ENCODE measurements around the gene LAMTOR4.
A peak's percentile ranks its signal among the peaks of the same experiment; 100 is the strongest.

Gene LAMTOR4

GRCh38 chr7:100185726-100186125 is 37.0 kb downstream of the LAMTOR4 start:
- H2BK12ac ChIP-seq (ENCODE audit: low read length in 2 of 2), result no peak overlapping the region
- H3K14ac ChIP-seq (ENCODE audit: low read length in 2 of 2), result no peak overlapping the region
- H2AK5ac ChIP-seq (ENCODE audit: low read length, severe bottlenecking), result no peak overlapping the region
- H3K4me1 ChIP-seq (ENCODE audit: control insufficient read depth, insufficient read depth, low read depth, low read length), result no peaks in the 10 kb centered on the region
- H3K18ac ChIP-seq (ENCODE audit: low read depth in 1 of 2, low read length in 2 of 2), result no peak overlapping the region
- no peaks in the 10 kb centered on the region for H3K36me3 ChIP-seq (ENCODE audit: control insufficient read depth in 1 of 2, insufficient read depth in 2 of 2, low read depth in 1 of 2, low read length in 2 of 2)
- 57% methylated on average over 2 of the region's 2 CpGs for WGBS
- no peak overlapping the region for H2BK120ac ChIP-seq (ENCODE audit: low read depth, low read length)
- no peak overlapping the region for H4K8ac ChIP-seq (ENCODE audit: low read length)
- H3K79me1 ChIP-seq (replicated peaks; ENCODE audit: low read length, poor library complexity, severe bottlenecking), result no peaks in the 10 kb centered on the region
- DNase-seq, result no peak
- H3K4me2 ChIP-seq (ENCODE audit: low read length, poor library complexity, severe bottlenecking), result no peak overlapping the region
- H2BK5ac ChIP-seq (ENCODE audit: low read depth, low read length, poor library complexity, severe bottlenecking), result no peak overlapping the region
- no peak overlapping the region for H4K91ac ChIP-seq (ENCODE audit: low read length)
- no peak overlapping the region for H3K27ac ChIP-seq (ENCODE audit: low read length, poor library complexity, severe bottlenecking)
- no peaks in the 10 kb centered on the region for H3K9me3 ChIP-seq (ENCODE audit: control insufficient read depth, low read length)
- peaks cover 0 to 6% of the 10 kb centered on the region in 2 experiments for H3K27me3 ChIP-seq (ENCODE audit: control insufficient read depth in 1 of 2, insufficient read depth in 1 of 2, low read length in 2 of 2)
- no peak overlapping the region for H3K23ac ChIP-seq (ENCODE audit: low read length in 2 of 2)
- H2AFZ ChIP-seq (ENCODE audit: low read depth, low read length), result no peak overlapping the region
- H3K9ac ChIP-seq (ENCODE audit: low read length), result no peak overlapping the region
- no peak overlapping the region for H3K4ac ChIP-seq (ENCODE audit: low read depth in 1 of 2, low read length in 2 of 2)
- H3K4me3 ChIP-seq (ENCODE audit: insufficient read depth in 1 of 2, low read depth in 1 of 2, low read length in 2 of 2), result no peak overlapping the region
- no peak overlapping the region for H2BK15ac ChIP-seq (ENCODE audit: low read depth, poor library complexity, severe bottlenecking)

DNA sequence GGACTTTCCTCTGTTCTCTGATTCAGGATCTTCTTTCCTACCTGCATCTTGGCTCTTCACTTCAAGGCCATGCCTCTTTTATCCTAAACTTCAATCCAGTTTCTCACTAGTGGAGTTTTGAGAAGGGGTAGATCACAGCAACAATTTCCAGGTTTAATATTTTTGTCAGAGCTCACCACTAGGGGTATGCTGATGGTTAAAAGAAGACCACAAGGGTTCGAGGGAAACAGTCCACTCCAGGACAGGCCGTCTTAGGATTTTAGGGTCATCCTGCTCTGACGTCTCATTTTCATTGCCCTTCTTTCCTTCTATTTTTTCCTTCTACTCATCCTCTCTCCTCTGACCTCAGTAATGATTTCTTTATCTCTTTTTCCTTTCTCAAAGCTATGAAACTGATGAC is 40.3 kb downstream of the LAMTOR4 start:
- H2BK5ac ChIP-seq (ENCODE audit: low read depth, low read length, poor library complexity, severe bottlenecking), result peak overlapping the region; percentile 57
- H3K27me3 ChIP-seq (ENCODE audit: control insufficient read depth in 1 of 2, insufficient read depth in 1 of 2, low read length in 2 of 2), result peaks cover 0 to 13% of the 10 kb centered on the region in 2 experiments
- H2BK15ac ChIP-seq (ENCODE audit: low read depth, poor library complexity, severe bottlenecking), result no peak overlapping the region

DNA sequence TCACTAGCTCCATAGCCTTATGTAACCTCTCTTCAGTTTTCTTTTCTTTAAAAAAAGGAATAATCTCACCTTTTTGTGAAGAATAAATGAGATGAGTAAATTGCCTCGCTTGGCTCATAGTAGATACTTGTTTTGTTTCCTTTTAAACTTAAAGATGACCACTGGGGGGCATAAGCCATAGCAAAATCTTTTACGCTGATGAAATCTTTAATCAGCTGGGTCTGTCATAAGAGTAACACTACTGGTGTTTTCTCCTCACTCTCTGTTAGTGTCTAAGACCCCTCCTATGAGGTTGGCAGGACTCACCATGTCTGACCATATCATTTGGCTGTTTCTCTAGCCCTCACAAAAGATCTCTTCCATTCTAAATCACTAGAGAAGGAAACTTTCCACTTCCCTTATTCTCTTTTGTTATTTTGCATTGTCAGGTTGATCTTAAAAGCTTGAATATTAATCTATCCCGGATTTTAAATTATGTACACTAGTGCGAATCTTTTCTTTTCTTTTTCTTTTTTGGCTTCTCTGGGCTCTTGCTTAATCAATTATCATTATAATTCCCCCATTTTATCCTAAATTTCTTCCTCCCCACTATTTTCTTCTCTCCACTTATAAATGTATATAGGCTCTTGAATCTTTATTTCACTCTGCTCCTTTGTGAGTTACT is 41.5 kb downstream of the LAMTOR4 start:
- Histone ChIP-seq H4K8ac (ENCODE audit: low read length) (no peak overlapping the region), H3K27me3 (ENCODE audit: control insufficient read depth in 1 of 2, insufficient read depth in 1 of 2, low read length in 2 of 2) (peaks cover 0 to 13% of the 10 kb centered on the region in 2 experiments), H3K23ac (ENCODE audit: low read length in 2 of 2) (no peak overlapping the region), H2BK15ac (ENCODE audit: low read depth, poor library complexity, severe bottlenecking) (no peak overlapping the region), H3K9ac (ENCODE audit: low read length) (peak overlapping the region; percentile 57), H2AFZ (ENCODE audit: low read depth, low read length) (no peak overlapping the region), H3K4ac (ENCODE audit: low read depth in 1 of 2, low read length in 2 of 2) (no peak overlapping the region), H3K4me1 (ENCODE audit: control insufficient read depth, insufficient read depth, low read depth, low read length) (no peaks in the 10 kb centered on the region), H2BK120ac (ENCODE audit: low read depth, low read length) (no peak overlapping the region), H3K18ac (ENCODE audit: low read depth in 1 of 2, low read length in 2 of 2) (no peak overlapping the region), H3K4me3 (ENCODE audit: insufficient read depth in 1 of 2, low read depth in 1 of 2, low read length in 2 of 2) (no peak overlapping the region), H2BK12ac (ENCODE audit: low read length in 2 of 2) (no peak overlapping the region), H2AK5ac (ENCODE audit: low read length, severe bottlenecking) (no peak overlapping the region), H3K14ac (ENCODE audit: low read length in 2 of 2) (no peak overlapping the region), H3K27ac (ENCODE audit: low read length, poor library complexity, severe bottlenecking) (no peak overlapping the region), H3K4me2 (ENCODE audit: low read length, poor library complexity, severe bottlenecking) (no peak overlapping the region), H4K91ac (ENCODE audit: low read length) (no peak overlapping the region), H3K36me3 (ENCODE audit: control insufficient read depth in 1 of 2, insufficient read depth in 2 of 2, low read depth in 1 of 2, low read length in 2 of 2) (no peaks in the 10 kb centered on the region), H3K9me3 (ENCODE audit: control insufficient read depth, low read length) (no peaks in the 10 kb centered on the region), H2BK5ac (ENCODE audit: low read depth, low read length, poor library complexity, severe bottlenecking) (no peak overlapping the region), H3K79me1 (replicated peaks; ENCODE audit: low read length, poor library complexity, severe bottlenecking) (no peaks in the 10 kb centered on the region)
- DNase-seq, result peak; percentile 51
- 82% methylated on average over 4 of the region's 4 CpGs for WGBS

More for the DNA sequence above, 40.3 kb downstream of the LAMTOR4 start:
- no peaks in the 10 kb centered on the region for H3K4me1 ChIP-seq (ENCODE audit: control insufficient read depth, insufficient read depth, low read depth, low read length)
- H3K4me2 ChIP-seq (ENCODE audit: low read length, poor library complexity, severe bottlenecking), result no peak overlapping the region
- H3K36me3 ChIP-seq (ENCODE audit: control insufficient read depth in 1 of 2, insufficient read depth in 2 of 2, low read depth in 1 of 2, low read length in 2 of 2), result no peaks in the 10 kb centered on the region
- H4K91ac ChIP-seq (ENCODE audit: low read length), result no peak overlapping the region
- H3K14ac ChIP-seq (ENCODE audit: low read length in 2 of 2), result no peak overlapping the region
- H2BK12ac ChIP-seq (ENCODE audit: low read length in 2 of 2), result no peak overlapping the region
- H2AFZ ChIP-seq (ENCODE audit: low read depth, low read length), result no peak overlapping the region
- no peak overlapping the region for H2BK120ac ChIP-seq (ENCODE audit: low read depth, low read length)
- H3K4ac ChIP-seq (ENCODE audit: low read depth in 1 of 2, low read length in 2 of 2), result no peak overlapping the region
- H2AK5ac ChIP-seq (ENCODE audit: low read length, severe bottlenecking), result no peak overlapping the region
- no peak overlapping the region for H3K27ac ChIP-seq (ENCODE audit: low read length, poor library complexity, severe bottlenecking)
- no peak overlapping the region for H3K18ac ChIP-seq (ENCODE audit: low read depth in 1 of 2, low read length in 2 of 2)
- no peak overlapping the region for H3K4me3 ChIP-seq (ENCODE audit: insufficient read depth in 1 of 2, low read depth in 1 of 2, low read length in 2 of 2)
- no peak for DNase-seq
- H3K9me3 ChIP-seq (ENCODE audit: control insufficient read depth, low read length), result no peaks in the 10 kb centered on the region
- H3K9ac ChIP-seq (ENCODE audit: low read length), result no peak overlapping the region
- H3K23ac ChIP-seq (ENCODE audit: low read length in 2 of 2), result no peak overlapping the region
- H3K79me1 ChIP-seq (replicated peaks; ENCODE audit: low read length, poor library complexity, severe bottlenecking), result no peaks in the 10 kb centered on the region
- H4K8ac ChIP-seq (ENCODE audit: low read length), result no peak overlapping the region
- 76% methylated on average over 3 of the region's 3 CpGs for WGBS

- H2AFZ ChIP-seq (ENCODE audit: low read depth, low read length), result no peak overlapping the region
- peaks cover 0 to 13% of the 10 kb centered on the region in 2 experiments for H3K27me3 ChIP-seq (ENCODE audit: control insufficient read depth in 1 of 2, insufficient read depth in 1 of 2, low read length in 2 of 2)
- WGBS, result 95% methylated on average over 2 of the region's 2 CpGs
- no peaks in the 10 kb centered on the region for H3K79me1 ChIP-seq (replicated peaks; ENCODE audit: low read length, poor library complexity, severe bottlenecking)
- H3K14ac ChIP-seq (ENCODE audit: low read length in 2 of 2), result no peak overlapping the region
- H2AK5ac ChIP-seq (ENCODE audit: low read length, severe bottlenecking), result no peak overlapping the region
- no peak overlapping the region for H3K18ac ChIP-seq (ENCODE audit: low read depth in 1 of 2, low read length in 2 of 2)
- H3K27ac ChIP-seq (ENCODE audit: low read length, poor library complexity, severe bottlenecking), result no peak overlapping the region
- H3K4me3 ChIP-seq (ENCODE audit: insufficient read depth in 1 of 2, low read depth in 1 of 2, low read length in 2 of 2), result no peak overlapping the region
- no peaks in the 10 kb centered on the region for H3K4me1 ChIP-seq (ENCODE audit: control insufficient read depth, insufficient read depth, low read depth, low read length)
- H2BK120ac ChIP-seq (ENCODE audit: low read depth, low read length), result no peak overlapping the region
- peak; percentile 45 for DNase-seq
- no peak overlapping the region for H3K4me2 ChIP-seq (ENCODE audit: low read length, poor library complexity, severe bottlenecking)
- no peak overlapping the region for H3K9ac ChIP-seq (ENCODE audit: low read length)
- no peak overlapping the region for H2BK12ac ChIP-seq (ENCODE audit: low read length in 2 of 2)
- H3K4ac ChIP-seq (ENCODE audit: low read depth in 1 of 2, low read length in 2 of 2), result no peak overlapping the region
- no peak overlapping the region for H3K23ac ChIP-seq (ENCODE audit: low read length in 2 of 2)
- no peak overlapping the region for H2BK15ac ChIP-seq (ENCODE audit: low read depth, poor library complexity, severe bottlenecking)
- H4K91ac ChIP-seq (ENCODE audit: low read length), result no peak overlapping the region
- no peaks in the 10 kb centered on the region for H3K9me3 ChIP-seq (ENCODE audit: control insufficient read depth, low read length)
- no peaks in the 10 kb centered on the region for H3K36me3 ChIP-seq (ENCODE audit: control insufficient read depth in 1 of 2, insufficient read depth in 2 of 2, low read depth in 1 of 2, low read length in 2 of 2)
- H2BK5ac ChIP-seq (ENCODE audit: low read depth, low read length, poor library complexity, severe bottlenecking), result no peak overlapping the region
- H4K8ac ChIP-seq (ENCODE audit: low read length), result no peak overlapping the region
Observed at GRCh38 chr7:100191775-100192174, 43.1 kb downstream of the LAMTOR4 start.

Measured in mesenchymal stem cell (in vitro differentiated cells and primary cell).